Measurements from ENCODE around the gene ENAH.

The ENAH gene

GRCh38 chr1:225525377-225525776 is 127.5 kb downstream of the ENAH start:
- no peak overlapping the region for H3K4me2 ChIP-seq (ENCODE audit: low read depth, low read length, poor library complexity, severe bottlenecking)
- TF ChIP-seq CTCF (IDR thresholded peaks at IDR 0.05; ENCODE audit: insufficient read depth, low read length, poor library complexity, severe bottlenecking) (no peak), EZH2phosphoT487 (conservative IDR thresholded peaks at IDR 0.05; ENCODE audit: low read length) (no peak)
- no peaks in the 10 kb centered on the region for H3K9me2 ChIP-seq (replicated peaks; ENCODE audit: insufficient read depth, low read length)
- H3K36me3 ChIP-seq (ENCODE audit: low read length), result no peaks in the 10 kb centered on the region
- no peaks in the 10 kb centered on the region for H3K27me3 ChIP-seq (ENCODE audit: low read length)
- H3F3A ChIP-seq (ENCODE audit: insufficient read depth), result no peaks in the 10 kb centered on the region
- no peaks in the 10 kb centered on the region for H3K9me3 ChIP-seq (ENCODE audit: insufficient read depth, low read length)
- H3K9ac ChIP-seq (ENCODE audit: low read length), result no peak overlapping the region
- H2AFZ ChIP-seq (ENCODE audit: low read depth, low read length, severe bottlenecking), result no peak overlapping the region
- no peaks in the 10 kb centered on the region for H4K20me1 ChIP-seq (ENCODE audit: low read depth, low read length)
- no peaks in the 10 kb centered on the region for H3K79me2 ChIP-seq (ENCODE audit: insufficient read depth, low read length)
- H3K27ac ChIP-seq (ENCODE audit: low read depth, low read length), result no peak overlapping the region
- no peak overlapping the region for H3K4me3 ChIP-seq (ENCODE audit: insufficient read depth, low read length, poor library complexity, severe bottlenecking)

GRCh38 chr1:225524570-225524969 is 128.4 kb downstream of the ENAH start:
- Histone ChIP-seq H3K79me2 (ENCODE audit: insufficient read depth, low read length) (no peaks in the 10 kb centered on the region), H2AFZ (ENCODE audit: low read depth, low read length, severe bottlenecking) (no peak overlapping the region), H3F3A (ENCODE audit: insufficient read depth) (no peaks in the 10 kb centered on the region), H3K9me2 (replicated peaks; ENCODE audit: insufficient read depth, low read length) (no peaks in the 10 kb centered on the region), H3K9me3 (ENCODE audit: insufficient read depth, low read length) (no peaks in the 10 kb centered on the region), H3K4me2 (ENCODE audit: low read depth, low read length, poor library complexity, severe bottlenecking) (no peak overlapping the region), H3K27me3 (ENCODE audit: low read length) (no peaks in the 10 kb centered on the region), H3K36me3 (ENCODE audit: low read length) (no peaks in the 10 kb centered on the region), H3K4me3 (ENCODE audit: insufficient read depth, low read length, poor library complexity, severe bottlenecking) (no peak overlapping the region), H4K20me1 (ENCODE audit: low read depth, low read length) (no peaks in the 10 kb centered on the region), H3K27ac (ENCODE audit: low read depth, low read length) (no peak overlapping the region), H3K9ac (ENCODE audit: low read length) (no peak overlapping the region)
- TF ChIP-seq CTCF (IDR thresholded peaks at IDR 0.05; ENCODE audit: insufficient read depth, low read length, poor library complexity, severe bottlenecking), result no peak
- TF ChIP-seq EZH2phosphoT487 (conservative IDR thresholded peaks at IDR 0.05; ENCODE audit: low read length), result no peak

GRCh38 chr1:225523263-225523950 is 129.5 kb downstream of the ENAH start:
- no peaks in the 10 kb centered on the region for H3K27me3 ChIP-seq (ENCODE audit: low read length)
- H3K9ac ChIP-seq (ENCODE audit: low read length), result no peak overlapping the region
- H3K27ac ChIP-seq (ENCODE audit: low read depth, low read length), result no peak overlapping the region
- H2AFZ ChIP-seq (ENCODE audit: low read depth, low read length, severe bottlenecking), result no peak overlapping the region
- no peak overlapping the region for H3K4me3 ChIP-seq (ENCODE audit: insufficient read depth, low read length, poor library complexity, severe bottlenecking)
- no peaks in the 10 kb centered on the region for H3K79me2 ChIP-seq (ENCODE audit: insufficient read depth, low read length)
- no peaks in the 10 kb centered on the region for H3K9me2 ChIP-seq (replicated peaks; ENCODE audit: insufficient read depth, low read length)
- TF ChIP-seq EZH2phosphoT487 (conservative IDR thresholded peaks at IDR 0.05; ENCODE audit: low read length), result no peak
- TF ChIP-seq CTCF (IDR thresholded peaks at IDR 0.05; ENCODE audit: insufficient read depth, low read length, poor library complexity, severe bottlenecking), result no peak
- H3K36me3 ChIP-seq (ENCODE audit: low read length), result no peaks in the 10 kb centered on the region
- no peaks in the 10 kb centered on the region for H3F3A ChIP-seq (ENCODE audit: insufficient read depth)
- no peak overlapping the region for H3K4me2 ChIP-seq (ENCODE audit: low read depth, low read length, poor library complexity, severe bottlenecking)
- no peaks in the 10 kb centered on the region for H3K9me3 ChIP-seq (ENCODE audit: insufficient read depth, low read length)
- H4K20me1 ChIP-seq (ENCODE audit: low read depth, low read length), result no peaks in the 10 kb centered on the region
